Right cardiac atrium (tissue), 5 donors: ENCODE results near the gene GPHA2. TPM values are rescaled to one million over a fixed set of nuclear protein-coding genes. Genes with fewer than 3 reads are reported as not detected.

ENCODE experiments used
- ATAC-seq, 2 donors: fragments of 200-7000 bp; cut with Tn5 transposase; one replicate each; pipeline versions ENCODE4 v1.8.0 to v1.9.1; 2020; ENCODE audit warnings: moderate library complexity in 2 of 2, mild to moderate bottlenecking in 1 of 2
- DNase-seq, 3 donors: peaks; one replicate each; pipeline ENCODE4 v3.0.0-alpha.2; 2020
- H3K27ac ChIP-seq: one replicate; pipeline ENCODE4 v1.5.1; 2013; ENCODE audit warnings: mild to moderate bottlenecking, low read length, control low read depth, moderate library complexity
- H3K27me3 ChIP-seq: one replicate; pipeline ENCODE4 v1.6.1; 2013; ENCODE audit not compliant: control insufficient read depth, insufficient read depth
- H3K4me1 ChIP-seq: one replicate; pipeline ENCODE4 v1.6.1; 2013; ENCODE audit warnings: low read length; ENCODE audit not compliant: control insufficient read depth, insufficient read depth
- H3K4me3 ChIP-seq: one replicate; pipeline ENCODE4 v1.5.1; 2013; ENCODE audit warnings: low read length, control low read depth
- H3K9me3 ChIP-seq: one replicate; pipeline ENCODE4 v1.6.1; 2013; ENCODE audit warnings: low read length; ENCODE audit not compliant: control insufficient read depth
- WGBS: extraction: QIAGEN DNeasy Blood & Tissue Kit; methylation state at CpG from one replicate; pipeline ENCODE4 v1.1.7; 2013; 5-methylcytosine and 5-hydroxymethylcytosine counted together
- intact Hi-C, 4 donors: fragments of 100-400 bp; cut with DNase I; formaldehyde crosslinking; loops; one replicate each; pipeline versions ENCODE4 v1.11.0 to v1.14.0; 2022 to 2023
- microRNA-seq, 2 donors: library from miRNA; unstranded; fragments of <30 nt; microRNA quantifications; one replicate each; pipeline ENCODE4 v1.2.0, GENCODE V29; 2020 to 2021
- polyA plus RNA-seq: library from polyadenylated mRNA; stranded (reverse); fragments of 200-250 nt; gene quantifications from one replicate; pipeline ENCODE4 v1.2.3, GENCODE V29; 2013
- total RNA-seq, 4 donors: library from RNA; stranded (reverse); fragmentation: NEBNext Ultra II Directional; extraction: Animal tissue kit (Norgen Biotek cat#: 25700); gene quantifications; one replicate each; pipeline ENCODE4 v1.2.1, GENCODE V29; 2021
- donor health status: healthy with polysubstance abuse.
- donor health status: DM: no; HTN: yes; CAD: no.
- donor health status: DM: no; HTN: no; CAD: no.
- donor health status: DM: no; HTN: yes; CAD: no; lungs with severe emphysema.
- donor health status: DM: yes; HTN: yes; CAD: no.

GPHA2 gene
- total and polyA plus RNA-seq, 5 donors, result not detected

GRCh38 chr11:64888729-64889511, 46.8 kb downstream of the GPHA2 start:
- no peaks in the 10 kb centered on the region for H3K27me3 ChIP-seq
- no peak overlapping the region for H3K4me3 ChIP-seq
- no peak for ATAC-seq
- no peaks in the 10 kb centered on the region for H3K4me1 ChIP-seq
- no peak for DNase-seq
- H3K27ac ChIP-seq, result no peak overlapping the region
- 50% methylated on average over 9 of the region's 9 CpGs for WGBS
- H3K9me3 ChIP-seq, result no peaks in the 10 kb centered on the region
- intact Hi-C loops, result no loop called here

- 69% methylated on average over 8 of the region's 8 CpGs for whole genome bisulfite sequencing
- ATAC-seq, result no peak
Observed at GRCh38 chr11:64888406-64888728, 47.3 kb downstream of the GPHA2 start.

GRCh38 chr11:64887757-64888405, 47.8 kb downstream of the GPHA2 start:
- peak; percentile 88 to 91 for ATAC-seq
- WGBS, result 12% methylated on average over 34 of the region's 34 CpGs
- intact Hi-C loops, result no loop called here

More at GRCh38 chr11:64888406-64888728, 47.3 kb downstream of the GPHA2 start:
- no peak overlapping the region for H3K27ac ChIP-seq
- H3K9me3 ChIP-seq, result no peaks in the 10 kb centered on the region
- H3K4me3 ChIP-seq, result no peak overlapping the region
- DNase-seq, result peak in 1 of 3 donors; percentile 50
- no peaks in the 10 kb centered on the region for H3K27me3 ChIP-seq
- no peaks in the 10 kb centered on the region for H3K4me1 ChIP-seq
- intact Hi-C loops, result no loop called here

GRCh38 chr11:64887234-64887756, 48.4 kb downstream of the GPHA2 start:
- H3K27ac ChIP-seq, result no peak overlapping the region
- intact Hi-C loops, result no loop called here

More at GRCh38 chr11:64887757-64888405, 47.8 kb downstream of the GPHA2 start:
- peak; percentile 83 to 95 (median 93) for DNase-seq
- Histone ChIP-seq H3K9me3 (no peaks in the 10 kb centered on the region), H3K27ac (no peak overlapping the region), H3K4me3 (no peak overlapping the region), H3K4me1 (no peaks in the 10 kb centered on the region), H3K27me3 (no peaks in the 10 kb centered on the region)

GRCh38 chr11:64885367-64886286, 50.1 kb downstream of the GPHA2 start:
- ATAC-seq, result no peak
- intact Hi-C loops, result no loop called here
- 76% methylated on average over 15 of the region's 15 CpGs for WGBS
- no peak overlapping the region for H3K4me3 ChIP-seq
- no peak overlapping the region for H3K27ac ChIP-seq
- no peak for DNase-seq
- no peaks in the 10 kb centered on the region for H3K4me1 ChIP-seq
- no peaks in the 10 kb centered on the region for H3K9me3 ChIP-seq
- no peaks in the 10 kb centered on the region for H3K27me3 ChIP-seq

More at GRCh38 chr11:64887234-64887756, 48.4 kb downstream of the GPHA2 start:
- Histone ChIP-seq H3K4me3 (no peak overlapping the region), H3K9me3 (no peaks in the 10 kb centered on the region), H3K27me3 (no peaks in the 10 kb centered on the region), H3K4me1 (no peaks in the 10 kb centered on the region)
- no peak for DNase-seq
- no peak for ATAC-seq
- 83% methylated on average over 8 of the region's 8 CpGs for WGBS

Small RNA genes lying within 50 kb of the gene (microRNA-seq; reads per million reads assigned to microRNA genes)
- 0 to 0.42 reads per million in 2 donors for gene MIR6749
- 0.42 to 0.54 reads per million in 2 donors for gene MIR6750

Other genes starting within 250 kb of the GPHA2 start
- 1 to 10 TPM; 2.1 to 5.7 (median 2.9) TPM for gene NRXN2, start 212.7 kb downstream of the GPHA2 start, total RNA-seq
- gene NRXN2, start 212.7 kb downstream of the GPHA2 start, polyA plus RNA-seq, result 2.2 TPM
- 10 to 100 TPM; 25.5 to 37.3 (median 33.6) TPM for gene RASGRP2, start 191.8 kb downstream of the GPHA2 start, total RNA-seq
- gene RASGRP2, start 191.8 kb downstream of the GPHA2 start, polyA plus RNA-seq, result 69.6 TPM
- 10 to 100 TPM; 38.5 to 71.5 (median 57.9) TPM for gene PYGM, start 175.9 kb downstream of the GPHA2 start, total RNA-seq
- gene PYGM, start 175.9 kb downstream of the GPHA2 start, polyA plus RNA-seq, result 50.2 TPM
- 100 to 1,000 TPM; 188 to 203 (median 197) TPM for gene SF1, start 157.4 kb downstream of the GPHA2 start, total RNA-seq
- gene SF1, start 157.4 kb downstream of the GPHA2 start, polyA plus RNA-seq, result 72.8 TPM
- gene MAP4K2, start 132.7 kb downstream of the GPHA2 start, total RNA-seq, result 10 to 100 TPM in 3 of 4 donors, 1 to 10 TPM in 1; 8.7 to 11.7 (median 11.0) TPM
- gene MAP4K2, start 132.7 kb downstream of the GPHA2 start, polyA plus RNA-seq, result 11.0 TPM
- 10 to 100 TPM in 2 of 4 donors, 1 to 10 TPM in 2; 9.6 to 11.7 (median 10.1) TPM for gene MEN1, start 125.3 kb downstream of the GPHA2 start, total RNA-seq
- gene MEN1, start 125.3 kb downstream of the GPHA2 start, polyA plus RNA-seq, result 10.1 TPM
- 1 to 10 TPM in 1 of 4 donors, under 1 TPM in 3; 0.39 to 2.3 (median 0.78) TPM for gene CDC42BPG, start 91.2 kb downstream of the GPHA2 start, total RNA-seq
- gene CDC42BPG, start 91.2 kb downstream of the GPHA2 start, polyA plus RNA-seq, result 0.36 TPM
- 10 to 100 TPM; 23.4 to 35.3 (median 31.4) TPM for gene EHD1, start 57.3 kb downstream of the GPHA2 start, total RNA-seq
- 20.8 TPM for gene EHD1, start 57.3 kb downstream of the GPHA2 start, polyA plus RNA-seq
- gene ATG2A, start 18.7 kb downstream of the GPHA2 start, total RNA-seq, result 10 to 100 TPM; 13.3 to 17.9 (median 15.3) TPM
- gene ATG2A, start 18.7 kb downstream of the GPHA2 start, polyA plus RNA-seq, result 13.6 TPM
- 10 to 100 TPM; 21.7 to 28.0 (median 24.6) TPM for gene PPP2R5B, start 11.2 kb downstream of the GPHA2 start, total RNA-seq
- 28.9 TPM for gene PPP2R5B, start 11.2 kb downstream of the GPHA2 start, polyA plus RNA-seq
- gene MAJIN, start 36.2 kb upstream of the GPHA2 start, total RNA-seq, result not detected
- gene MAJIN, start 36.2 kb upstream of the GPHA2 start, polyA plus RNA-seq, result not detected
- 1 to 10 TPM; 1.4 to 3.5 (median 1.7) TPM for gene BATF2, start 61.1 kb upstream of the GPHA2 start, total RNA-seq
- 1.3 TPM for gene BATF2, start 61.1 kb upstream of the GPHA2 start, polyA plus RNA-seq
- 100 to 1,000 TPM; 117 to 144 (median 130) TPM for gene ARL2, start 78.3 kb upstream of the GPHA2 start, total RNA-seq
- gene ARL2, start 78.3 kb upstream of the GPHA2 start, polyA plus RNA-seq, result 179 TPM
- 10 to 100 TPM; 14.3 to 25.2 (median 19.9) TPM for gene SNX15, start 91.5 kb upstream of the GPHA2 start, total RNA-seq
- gene SNX15, start 91.5 kb upstream of the GPHA2 start, polyA plus RNA-seq, result 16.7 TPM
- gene SAC3D1, start 105.3 kb upstream of the GPHA2 start, total RNA-seq, result 1 to 10 TPM; 4.2 to 7.7 (median 6.4) TPM
- 6.4 TPM for gene SAC3D1, start 105.3 kb upstream of the GPHA2 start, polyA plus RNA-seq
- gene NAALADL1, start 122.7 kb upstream of the GPHA2 start, total RNA-seq, result 1 to 10 TPM; 8.1 to 9.8 (median 8.8) TPM
- gene NAALADL1, start 122.7 kb upstream of the GPHA2 start, polyA plus RNA-seq, result 7.1 TPM
- 1 to 10 TPM in 2 of 4 donors, under 1 TPM in 2; 0.22 to 1.6 (median 1.3) TPM for gene CDCA5, start 148.1 kb upstream of the GPHA2 start, total RNA-seq
- gene CDCA5, start 148.1 kb upstream of the GPHA2 start, polyA plus RNA-seq, result 0.50 TPM
- 10 to 100 TPM; 25.6 to 27.3 (median 26.3) TPM for gene ZFPL1, start 148.3 kb upstream of the GPHA2 start, total RNA-seq
- gene ZFPL1, start 148.3 kb upstream of the GPHA2 start, polyA plus RNA-seq, result 32.6 TPM
- gene VPS51, start 160.3 kb upstream of the GPHA2 start, total RNA-seq, result 10 to 100 TPM; 68.0 to 80.9 (median 79.1) TPM
- gene VPS51, start 160.3 kb upstream of the GPHA2 start, polyA plus RNA-seq, result 67.1 TPM
- 10 to 100 TPM; 45.7 to 91.5 (median 52.3) TPM for gene TM7SF2, start 176.0 kb upstream of the GPHA2 start, total RNA-seq
- 63.5 TPM for gene TM7SF2, start 176.0 kb upstream of the GPHA2 start, polyA plus RNA-seq
- gene ZNHIT2, start 181.8 kb upstream of the GPHA2 start, total RNA-seq, result 1 to 10 TPM; 6.4 to 9.2 (median 7.8) TPM
- gene ZNHIT2, start 181.8 kb upstream of the GPHA2 start, polyA plus RNA-seq, result 11.6 TPM
- 100 to 1,000 TPM; 658 to 797 (median 721) TPM for gene FAU, start 186.2 kb upstream of the GPHA2 start, total RNA-seq
- 686 TPM for gene FAU, start 186.2 kb upstream of the GPHA2 start, polyA plus RNA-seq
- 10 to 100 TPM; 31.1 to 37.7 (median 34.1) TPM for gene MRPL49, start 186.4 kb upstream of the GPHA2 start, total RNA-seq
- gene MRPL49, start 186.4 kb upstream of the GPHA2 start, polyA plus RNA-seq, result 24.8 TPM
- 10 to 100 TPM; 28.5 to 40.7 (median 32.8) TPM for gene SYVN1, start 198.6 kb upstream of the GPHA2 start, total RNA-seq
- gene SYVN1, start 198.6 kb upstream of the GPHA2 start, polyA plus RNA-seq, result 17.4 TPM
- gene SPDYC, start 234.3 kb upstream of the GPHA2 start, total RNA-seq, result not detected
- gene SPDYC, start 234.3 kb upstream of the GPHA2 start, polyA plus RNA-seq, result not detected
- 100 to 1,000 TPM in 2 of 4 donors, 10 to 100 TPM in 2; 95.7 to 102 (median 98.8) TPM for gene CAPN1, start 246.0 kb upstream of the GPHA2 start, total RNA-seq
- gene CAPN1, start 246.0 kb upstream of the GPHA2 start, polyA plus RNA-seq, result 74.4 TPM